ENCODE results near the gene CCDC57.

GRCh38 chr17:82059272-82060000, 153.2 kb downstream of the CCDC57 start:
- TF ChIP-seq, protein P1, sequence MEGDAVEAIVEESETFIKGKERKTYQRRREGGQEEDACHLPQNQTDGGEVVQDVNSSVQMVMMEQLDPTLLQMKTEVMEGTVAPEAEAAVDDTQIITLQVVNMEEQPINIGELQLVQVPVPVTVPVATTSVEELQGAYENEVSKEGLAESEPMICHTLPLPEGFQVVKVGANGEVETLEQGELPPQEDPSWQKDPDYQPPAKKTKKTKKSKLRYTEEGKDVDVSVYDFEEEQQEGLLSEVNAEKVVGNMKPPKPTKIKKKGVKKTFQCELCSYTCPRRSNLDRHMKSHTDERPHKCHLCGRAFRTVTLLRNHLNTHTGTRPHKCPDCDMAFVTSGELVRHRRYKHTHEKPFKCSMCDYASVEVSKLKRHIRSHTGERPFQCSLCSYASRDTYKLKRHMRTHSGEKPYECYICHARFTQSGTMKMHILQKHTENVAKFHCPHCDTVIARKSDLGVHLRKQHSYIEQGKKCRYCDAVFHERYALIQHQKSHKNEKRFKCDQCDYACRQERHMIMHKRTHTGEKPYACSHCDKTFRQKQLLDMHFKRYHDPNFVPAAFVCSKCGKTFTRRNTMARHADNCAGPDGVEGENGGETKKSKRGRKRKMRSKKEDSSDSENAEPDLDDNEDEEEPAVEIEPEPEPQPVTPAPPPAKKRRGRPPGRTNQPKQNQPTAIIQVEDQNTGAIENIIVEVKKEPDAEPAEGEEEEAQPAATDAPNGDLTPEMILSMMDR (IDR thresholded peaks at IDR 0.05) = no peak
- TF ChIP-seq POLR2A (IDR thresholded peaks at IDR 0.05; ENCODE audit: low read depth) (no peak), POLR2AphosphoS5 (IDR thresholded peaks at IDR 0.05) (no peak)

All from esophagus muscularis mucosa (tissue), 3 donors.